Activated naive CD8-positive, alpha-beta T cell (primary cell): ENCODE results near the gene CPEB4.

Source experiments
- H3K27ac Mint-ChIP-seq: one replicate; pipeline ENCODE4 v1.8.0; 2021; ENCODE audit warnings: mixed read lengths
- H3K27me3 Mint-ChIP-seq: one replicate; pipeline ENCODE4 v1.8.0; 2021; ENCODE audit warnings: mixed read lengths
- H3K36me3 Mint-ChIP-seq: one replicate; pipeline ENCODE4 v1.8.0; 2021; ENCODE audit warnings: mixed read lengths
- H3K4me1 Mint-ChIP-seq: one replicate; pipeline ENCODE4 v1.8.0; 2021; ENCODE audit warnings: low read depth, mixed read lengths
- H3K4me3 Mint-ChIP-seq: one replicate; pipeline ENCODE4 v1.8.0; 2021; ENCODE audit warnings: mild to moderate bottlenecking, mixed read lengths
- H3K9me3 Mint-ChIP-seq: one replicate; pipeline ENCODE4 v1.8.0; 2021; ENCODE audit warnings: low read depth, mixed read lengths

The CPEB4 gene

GRCh38 chr5:173974688-173975239, 86.6 kb downstream of the CPEB4 start:
- Mint-ChIP-seq H3K4me3 (no peak overlapping the region), H3K9me3 (no peaks in the 10 kb centered on the region), H3K36me3 (no peaks in the 10 kb centered on the region), H3K27ac (no peak overlapping the region), H3K4me1 (peaks cover 7% of the 10 kb centered on the region), H3K27me3 (peaks cover 14% of the 10 kb centered on the region)

DNA sequence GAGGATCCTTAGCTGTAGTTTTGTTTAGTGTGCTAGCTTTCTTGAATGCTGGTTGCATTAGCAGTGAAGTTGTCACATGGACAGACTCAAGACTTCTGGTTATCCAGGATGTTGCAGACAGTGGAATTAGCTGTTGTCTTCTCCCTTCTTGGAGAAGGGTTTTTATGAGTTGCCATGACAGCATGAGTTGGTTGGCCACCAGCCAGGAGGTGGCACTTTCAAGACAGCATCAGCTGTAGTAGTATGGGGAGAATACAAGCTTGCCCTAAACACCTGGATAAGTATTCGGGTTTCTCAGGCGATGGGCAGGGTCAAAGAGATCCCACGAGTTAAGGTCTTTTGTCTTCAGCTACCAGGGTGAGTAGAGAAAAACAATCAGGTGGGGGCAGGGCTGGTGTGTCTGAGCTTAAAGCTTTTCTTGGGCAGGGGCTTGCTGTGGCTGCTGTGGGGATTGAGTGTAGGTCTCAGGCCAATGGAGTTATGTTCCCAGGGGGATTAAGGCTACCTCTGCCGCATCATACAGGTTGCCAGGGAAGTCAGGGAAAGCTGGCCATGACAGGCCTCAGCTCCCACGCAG, 93.1 kb downstream of the CPEB4 start:
- H3K4me1 Mint-ChIP-seq = no peaks in the 10 kb centered on the region
- no peak overlapping the region for H3K4me3 Mint-ChIP-seq
- no peak overlapping the region for H3K27ac Mint-ChIP-seq
- no peaks in the 10 kb centered on the region for H3K36me3 Mint-ChIP-seq
- peaks cover 19% of the 10 kb centered on the region for H3K27me3 Mint-ChIP-seq
- H3K9me3 Mint-ChIP-seq = no peaks in the 10 kb centered on the region

DNA sequence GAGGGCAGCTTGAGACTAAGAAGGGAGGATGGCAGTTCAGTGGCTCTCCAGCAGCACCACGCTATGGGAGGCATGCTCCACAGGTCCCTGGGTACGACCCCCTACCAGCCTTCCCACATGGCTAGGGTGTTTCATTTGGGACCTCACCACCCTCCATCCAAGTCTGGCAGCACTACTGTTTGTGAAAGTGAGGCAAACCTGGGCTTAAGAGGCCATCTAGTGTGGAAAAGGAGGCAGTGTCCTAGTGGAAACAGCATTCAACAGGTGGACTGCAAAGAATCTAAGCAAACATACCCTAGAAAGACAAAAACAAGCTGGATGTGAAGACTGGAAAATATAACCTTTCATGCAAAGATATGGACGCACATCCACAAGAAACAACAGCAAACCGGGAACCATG, 96.1 kb downstream of the CPEB4 start:
- Mint-ChIP-seq H3K27me3 (peaks cover 12% of the 10 kb centered on the region), H3K4me1 (no peaks in the 10 kb centered on the region), H3K4me3 (no peak overlapping the region), H3K27ac (no peak overlapping the region), H3K36me3 (no peaks in the 10 kb centered on the region), H3K9me3 (no peaks in the 10 kb centered on the region)

DNA sequence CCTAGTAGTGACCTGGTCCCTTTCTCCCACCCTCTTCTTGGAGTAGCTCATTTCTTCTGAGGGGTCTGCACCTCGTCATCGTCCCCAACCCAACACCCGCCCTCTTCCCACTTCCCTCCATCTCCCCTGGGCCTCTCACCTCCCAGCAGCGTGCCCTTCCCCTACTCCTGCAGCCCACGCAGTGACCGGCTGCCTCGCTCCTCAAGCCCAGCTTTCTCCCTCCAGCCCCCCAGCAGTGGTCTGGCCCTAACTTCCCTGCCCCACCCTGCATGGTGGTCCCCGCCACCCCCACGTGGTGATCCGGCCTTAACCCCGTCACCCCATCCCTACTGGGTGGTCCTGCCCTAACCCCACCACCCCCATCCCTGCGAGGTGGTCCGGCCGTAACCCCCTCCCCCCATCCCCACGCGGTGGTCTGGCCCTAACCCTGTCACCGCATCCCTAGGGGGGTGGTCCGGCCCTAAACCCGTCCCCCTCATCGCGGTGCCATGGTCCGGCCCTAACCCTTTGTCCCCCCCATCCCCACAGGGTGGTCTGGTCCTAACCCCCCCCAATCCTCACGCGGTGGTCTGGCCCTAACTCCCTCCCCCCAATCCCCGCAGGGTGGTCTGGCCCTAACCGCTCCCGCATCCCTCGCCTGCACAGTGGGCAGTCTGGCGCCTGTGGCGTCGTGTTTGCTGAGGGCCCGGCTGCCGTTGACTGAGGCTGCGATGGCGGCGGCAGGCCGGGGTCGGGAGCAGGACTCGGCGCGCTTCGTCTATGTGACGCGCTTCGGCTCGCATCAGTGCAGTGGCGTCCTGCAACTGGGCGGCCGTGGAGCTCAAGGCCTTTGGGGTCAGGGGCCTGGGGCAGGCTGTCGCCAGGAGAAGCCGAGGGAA, 100.6 kb downstream of the CPEB4 start, which contains the start of gene C5orf47:
Gene C5orf47, plus strand, starts transcription at position 617 of the 878 bp plus-strand sequence. Its CDS starts 94 bp downstream, at position 711.
- no peaks in the 10 kb centered on the region for H3K4me1 Mint-ChIP-seq
- H3K27ac Mint-ChIP-seq = no peak within 1 kb of the TSS
- H3K36me3 Mint-ChIP-seq = no peaks in the 10 kb centered on the region
- H3K27me3 Mint-ChIP-seq = peaks cover under 1% of the 10 kb centered on the region
- no peaks in the 10 kb centered on the region for H3K9me3 Mint-ChIP-seq
- H3K4me3 Mint-ChIP-seq = no peak within 1 kb of the TSS

DNA sequence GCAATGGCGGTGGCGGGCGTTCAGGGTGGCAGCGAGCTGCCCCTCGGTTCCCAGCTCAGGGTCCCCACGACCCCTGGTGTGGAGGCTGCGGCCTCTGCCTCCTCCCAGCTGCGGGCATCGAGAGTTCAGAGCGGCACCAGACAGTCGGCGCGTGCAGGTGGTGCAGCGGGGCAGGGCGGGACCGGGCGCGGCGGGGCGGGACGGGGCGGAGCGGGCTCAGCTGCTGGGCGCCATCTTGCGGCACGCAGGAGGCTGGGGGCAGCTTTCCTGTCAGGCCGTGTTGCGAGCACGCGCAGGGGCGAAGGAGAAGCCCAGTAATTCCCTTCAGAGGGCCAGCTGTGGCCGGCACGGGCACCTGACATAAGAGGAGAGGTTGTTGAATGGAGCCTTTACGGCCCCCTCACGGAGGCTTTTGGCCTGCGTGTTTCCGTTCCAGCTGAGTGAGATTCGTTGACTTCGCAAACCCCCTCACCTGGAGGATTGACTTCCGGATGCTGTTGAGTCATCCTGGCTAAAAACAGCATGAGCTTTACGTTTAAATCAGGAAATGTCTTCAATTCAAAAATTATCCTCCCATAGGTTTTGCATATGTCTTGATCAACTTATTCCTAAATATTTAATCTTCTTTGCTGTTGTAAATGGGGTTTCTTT, 101.4 kb downstream of the CPEB4 start:
- Mint-ChIP-seq H3K4me3 (no peak overlapping the region), H3K9me3 (no peaks in the 10 kb centered on the region), H3K27me3 (peaks cover 4% of the 10 kb centered on the region), H3K4me1 (no peaks in the 10 kb centered on the region), H3K36me3 (no peaks in the 10 kb centered on the region), H3K27ac (no peak overlapping the region)

DNA sequence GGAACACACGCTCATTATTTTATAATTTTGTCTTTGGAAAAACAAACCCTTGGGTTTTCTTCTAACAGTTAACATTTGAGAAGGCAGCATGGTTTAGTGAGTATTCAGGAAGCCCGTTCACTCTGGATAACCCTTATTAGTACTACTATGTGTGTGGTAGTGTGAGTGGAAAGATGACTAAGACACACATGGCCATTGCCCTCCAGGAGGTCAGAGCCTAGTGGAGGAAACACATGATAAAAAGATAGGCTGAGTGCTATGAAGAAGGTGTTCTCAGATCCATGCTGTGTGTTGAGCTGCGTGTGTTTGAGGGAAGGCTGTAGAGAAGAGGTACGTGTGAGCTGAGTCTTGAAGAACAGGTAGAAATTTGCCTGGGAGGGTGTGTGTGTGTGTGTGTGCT, 109.2 kb downstream of the CPEB4 start:
- no peak overlapping the region for H3K27ac Mint-ChIP-seq
- no peak overlapping the region for H3K4me3 Mint-ChIP-seq
- peaks cover 20% of the 10 kb centered on the region for H3K27me3 Mint-ChIP-seq
- H3K36me3 Mint-ChIP-seq = no peaks in the 10 kb centered on the region
- H3K4me1 Mint-ChIP-seq = no peaks in the 10 kb centered on the region
- no peaks in the 10 kb centered on the region for H3K9me3 Mint-ChIP-seq

GRCh38 chr5:173998531-173998930, 110.4 kb downstream of the CPEB4 start:
- Mint-ChIP-seq H3K4me1 (no peaks in the 10 kb centered on the region), H3K36me3 (no peaks in the 10 kb centered on the region), H3K27me3 (peaks cover 23% of the 10 kb centered on the region), H3K27ac (no peak overlapping the region), H3K9me3 (no peaks in the 10 kb centered on the region), H3K4me3 (no peak overlapping the region)

- H3K36me3 Mint-ChIP-seq = no peaks in the 10 kb centered on the region
- H3K9me3 Mint-ChIP-seq = no peaks in the 10 kb centered on the region
- no peaks in the 10 kb centered on the region for H3K4me1 Mint-ChIP-seq
- H3K27me3 Mint-ChIP-seq = peaks cover 18% of the 10 kb centered on the region
- H3K4me3 Mint-ChIP-seq = no peak overlapping the region
- H3K27ac Mint-ChIP-seq = no peak overlapping the region
Measured at GRCh38 chr5:174000076-174000475, 111.9 kb downstream of the CPEB4 start.

DNA sequence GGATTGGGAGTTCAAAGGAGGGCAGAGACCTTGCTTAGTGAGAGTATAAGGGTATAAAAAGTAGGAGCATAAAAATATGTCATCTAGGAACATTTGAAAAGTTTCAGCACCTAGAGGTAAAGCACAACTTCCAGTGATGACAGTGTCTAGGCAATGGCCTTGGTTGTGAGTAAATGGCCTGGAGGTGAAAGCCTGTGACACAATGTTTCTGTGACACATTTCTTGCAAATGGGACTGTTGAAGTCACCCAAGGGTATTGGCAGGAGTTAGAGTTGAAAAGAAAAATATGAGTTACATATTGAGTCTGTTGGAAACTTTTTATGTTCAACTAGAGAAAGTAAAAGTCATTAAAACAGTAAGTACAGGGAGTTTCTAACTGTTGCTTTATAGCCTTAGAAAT, 115.6 kb downstream of the CPEB4 start:
- H3K4me3 Mint-ChIP-seq = no peak overlapping the region
- H3K27me3 Mint-ChIP-seq = peaks cover 5% of the 10 kb centered on the region
- H3K4me1 Mint-ChIP-seq = no peaks in the 10 kb centered on the region
- H3K27ac Mint-ChIP-seq = no peak overlapping the region
- H3K9me3 Mint-ChIP-seq = no peaks in the 10 kb centered on the region
- H3K36me3 Mint-ChIP-seq = no peaks in the 10 kb centered on the region

- Mint-ChIP-seq H3K36me3 (no peaks in the 10 kb centered on the region), H3K9me3 (no peaks in the 10 kb centered on the region), H3K27me3 (no peaks in the 10 kb centered on the region), H3K4me1 (no peaks in the 10 kb centered on the region), H3K4me3 (no peak overlapping the region), H3K27ac (no peak overlapping the region)
Measured at GRCh38 chr5:174008922-174009321, 120.8 kb downstream of the CPEB4 start.

GRCh38 chr5:174010365-174010764, 122.2 kb downstream of the CPEB4 start:
- Mint-ChIP-seq H3K27ac (no peak overlapping the region), H3K4me1 (no peaks in the 10 kb centered on the region), H3K9me3 (no peaks in the 10 kb centered on the region), H3K36me3 (no peaks in the 10 kb centered on the region), H3K4me3 (no peak overlapping the region), H3K27me3 (no peaks in the 10 kb centered on the region)

DNA sequence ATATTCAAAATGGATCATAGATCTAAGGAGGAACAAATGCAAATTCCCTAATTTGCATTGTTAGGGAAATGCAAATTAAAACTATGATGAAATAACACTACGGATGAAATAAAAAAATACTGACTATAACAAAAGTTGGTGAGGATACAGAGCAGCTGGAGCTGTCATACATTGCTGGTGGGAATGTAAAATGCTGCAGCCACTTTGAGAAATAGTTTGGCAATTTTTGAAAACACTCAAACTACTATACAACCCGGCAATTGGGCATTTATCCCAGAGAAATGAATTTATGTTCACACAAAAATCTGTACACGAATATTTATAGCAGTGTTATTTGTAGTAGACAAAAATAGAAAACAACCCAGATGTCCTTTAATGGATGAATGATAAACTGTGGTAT, 123.3 kb downstream of the CPEB4 start:
- Mint-ChIP-seq H3K9me3 (no peaks in the 10 kb centered on the region), H3K27me3 (no peaks in the 10 kb centered on the region), H3K4me3 (no peak overlapping the region), H3K4me1 (no peaks in the 10 kb centered on the region), H3K27ac (no peak overlapping the region), H3K36me3 (no peaks in the 10 kb centered on the region)
